ENCODE measurements around the gene CXCR6.

DNA sequence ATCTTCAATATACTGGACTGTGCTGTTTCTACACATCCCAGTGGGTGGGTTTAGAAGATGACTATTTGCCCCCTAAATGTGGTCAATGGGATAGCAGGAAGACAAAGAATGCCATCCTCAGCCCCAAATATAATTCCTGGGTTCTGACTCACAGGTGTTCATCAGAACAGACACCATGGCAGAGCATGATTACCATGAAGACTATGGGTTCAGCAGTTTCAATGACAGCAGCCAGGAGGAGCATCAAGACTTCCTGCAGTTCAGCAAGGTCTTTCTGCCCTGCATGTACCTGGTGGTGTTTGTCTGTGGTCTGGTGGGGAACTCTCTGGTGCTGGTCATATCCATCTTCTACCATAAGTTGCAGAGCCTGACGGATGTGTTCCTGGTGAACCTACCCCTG is 3.0 kb downstream of the CXCR6 start:
- no peak for TF ChIP-seq TAF1 (IDR thresholded peaks at IDR 0.05; ENCODE audit: low read depth)
- TF ChIP-seq RAD21 (IDR thresholded peaks at IDR 0.05; ENCODE audit: low read depth): no peak
- TF ChIP-seq FOXM1 (IDR thresholded peaks at IDR 0.05; ENCODE audit: borderline replicate concordance, low read depth): no peak
- no peak for TF ChIP-seq EP300 (IDR thresholded peaks at IDR 0.05; ENCODE audit: borderline replicate concordance)
- TF ChIP-seq TCF12 (IDR thresholded peaks at IDR 0.05; ENCODE audit: low read depth): no peak
- no peak for TF ChIP-seq MAX (IDR thresholded peaks at IDR 0.05)
- no peak for TF ChIP-seq REST (IDR thresholded peaks at IDR 0.05; ENCODE audit: low read depth)
- no peak for TF ChIP-seq CEBPB (IDR thresholded peaks at IDR 0.05)
- no peak for TF ChIP-seq EGR1 (IDR thresholded peaks at IDR 0.05)
- TF ChIP-seq YY1 (IDR thresholded peaks at IDR 0.05; ENCODE audit: low read depth): no peak
- TF ChIP-seq TEAD4 (IDR thresholded peaks at IDR 0.05): no peak
- no peak for TF ChIP-seq USF1 (IDR thresholded peaks at IDR 0.05)

All from Ishikawa (cell line).